Measurements from ENCODE around the gene DDX18.
A peak's percentile ranks its signal among the peaks of the same experiment; 100 is the strongest.

DDX18 gene

GRCh38 chr2:117835990-117836760 lies 21.7 kb downstream of the DDX18 start:
- peak; percentile 71 to 78 for DNase-seq

DNA sequence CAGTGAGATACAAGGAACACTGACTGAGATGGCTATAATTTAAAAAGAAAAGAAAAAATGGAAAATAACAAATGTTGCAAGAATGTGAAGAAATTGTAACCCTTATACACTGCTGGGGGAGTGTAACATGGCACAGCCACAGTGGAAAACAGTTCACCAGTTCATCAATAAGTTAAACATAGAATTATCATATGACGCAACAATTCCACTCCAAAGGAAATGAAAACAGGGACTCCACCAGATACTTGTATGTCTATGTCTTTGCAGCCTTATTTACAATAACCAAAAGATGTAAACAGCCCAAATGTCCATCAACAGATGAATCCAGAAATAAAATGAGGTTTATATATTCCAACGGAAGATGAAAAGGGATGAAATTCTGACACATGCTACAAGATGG lies 30.8 kb downstream of the DDX18 start:
- no peak for DNase-seq

- DNase-seq = peak; percentile 31 to 52
Observed at GRCh38 chr2:117850015-117850414, 35.5 kb downstream of the DDX18 start.

- DNase-seq = peak in 1 of 2 experiments; percentile 40
Observed at GRCh38 chr2:117850461-117850860, 36.0 kb downstream of the DDX18 start.

DNA sequence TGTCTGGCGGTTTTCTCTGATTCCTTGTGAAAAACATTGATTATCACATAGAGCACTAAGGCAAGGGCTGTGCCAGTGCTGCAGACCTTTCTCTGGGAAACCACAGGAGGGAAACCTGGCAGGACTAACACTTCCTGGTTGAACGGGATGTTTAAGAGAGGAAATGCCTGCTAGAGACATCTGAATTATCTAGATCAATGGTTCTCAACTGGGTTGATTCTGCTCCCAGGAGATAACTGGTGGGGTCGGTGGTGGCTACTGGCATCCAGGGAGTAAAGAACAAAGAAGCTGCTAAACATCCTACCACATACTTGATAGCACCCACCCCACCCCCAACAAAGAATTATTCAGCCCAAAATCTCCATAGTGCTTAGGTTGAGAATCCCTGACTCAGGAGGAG lies 37.5 kb downstream of the DDX18 start:
- no peak for DNase-seq

GRCh38 chr2:117853316-117853715 lies 38.8 kb downstream of the DDX18 start:
- no peak for DNase-seq

DNA sequence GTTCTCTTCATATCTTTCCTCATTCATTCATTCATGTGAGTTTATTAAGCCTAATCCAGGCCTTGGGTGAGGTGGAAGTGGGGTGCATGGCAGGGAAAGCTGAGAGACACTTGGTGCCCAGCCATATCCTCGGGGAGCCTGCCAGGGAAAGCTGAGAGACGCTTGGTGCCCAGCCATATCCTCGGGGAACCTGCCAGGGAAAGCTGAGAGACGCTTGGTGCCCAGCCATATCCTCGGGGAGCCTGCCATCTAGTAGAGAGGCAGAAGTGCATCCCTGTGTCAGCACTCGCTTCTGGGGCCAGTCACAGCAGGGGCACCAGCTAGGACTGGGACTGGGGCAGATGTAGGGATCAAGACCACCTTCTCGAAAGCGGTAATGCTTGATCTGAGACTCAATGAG lies 39.4 kb downstream of the DDX18 start:
- no peak for DNase-seq

DNA sequence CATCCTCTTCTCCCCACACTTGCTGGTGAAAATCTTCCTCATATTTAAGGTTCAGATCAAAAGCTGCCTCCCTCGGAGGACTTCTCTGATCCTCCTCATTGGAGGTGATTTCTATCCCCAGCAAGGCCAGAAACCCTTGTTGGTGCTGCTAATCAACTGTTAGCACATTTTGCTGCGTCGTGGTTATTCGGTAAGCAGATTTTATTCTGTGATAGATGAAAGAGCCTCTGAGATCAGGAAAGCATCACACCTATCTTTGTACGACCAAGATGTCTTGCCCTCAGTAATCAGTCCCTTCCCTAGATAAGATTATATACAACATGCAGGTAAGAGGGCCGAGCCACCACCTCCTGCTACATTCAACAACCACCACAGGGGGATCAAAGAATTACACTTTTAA lies 40.1 kb downstream of the DDX18 start:
- no peak for DNase-seq

DNA sequence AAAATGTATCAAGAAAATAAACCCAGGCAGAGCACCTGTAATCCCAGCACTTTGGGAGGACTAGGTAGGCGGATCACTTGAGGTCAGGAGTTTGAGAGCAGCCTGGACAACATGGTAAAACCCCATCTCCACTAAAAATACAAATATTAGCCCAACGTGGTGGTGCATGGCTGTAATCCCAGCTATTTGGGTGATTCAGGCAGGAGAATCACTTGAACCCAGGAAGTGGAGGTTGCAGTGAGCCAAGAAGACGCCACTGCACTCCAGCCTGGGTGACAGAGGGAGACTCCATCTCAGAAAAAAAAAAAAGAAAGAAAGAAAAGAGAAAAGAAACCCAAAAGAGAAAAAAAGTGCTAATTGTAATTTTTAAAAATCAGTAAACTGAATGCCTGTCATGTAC lies 41.4 kb downstream of the DDX18 start:
- no peak for DNase-seq

DNA sequence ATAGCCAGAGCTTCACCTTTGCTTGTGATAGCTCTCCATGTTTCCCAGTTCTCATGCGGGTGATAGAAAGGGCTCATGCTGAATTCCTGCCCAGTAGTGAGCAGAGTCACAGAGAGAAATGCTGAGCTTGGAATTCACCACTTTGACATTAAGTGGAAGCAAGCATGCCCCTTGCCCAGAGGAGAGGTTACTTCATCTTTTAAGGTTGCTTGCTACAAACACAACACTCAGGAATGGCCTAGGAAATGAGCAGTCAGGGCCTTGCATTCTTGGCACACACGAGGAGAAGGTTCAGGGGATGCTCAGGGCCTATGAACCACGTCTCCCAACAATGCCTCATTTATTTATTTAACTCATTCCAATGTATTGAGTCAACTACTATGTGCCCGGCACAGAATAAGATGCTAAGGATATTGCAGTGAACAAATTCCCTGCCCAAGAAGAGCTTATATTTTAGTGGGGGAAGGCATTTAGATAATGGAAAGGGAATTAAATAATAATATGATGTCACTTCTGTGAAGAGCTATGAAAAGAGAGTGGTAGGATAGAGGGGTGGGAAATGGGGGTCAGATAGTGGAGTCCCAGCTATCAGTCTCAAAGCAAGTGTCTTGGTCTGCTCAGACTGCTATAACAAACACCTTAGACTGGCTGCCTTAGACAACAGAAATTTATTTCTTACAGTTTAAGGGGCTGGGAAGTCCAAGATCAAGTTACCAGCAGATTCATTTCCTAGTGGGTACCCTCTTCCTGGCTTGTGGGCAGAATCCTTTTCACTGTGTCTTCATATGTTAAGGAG lies 42.1 kb downstream of the DDX18 start:
- DNase-seq = no peak

- DNase-seq = no peak
Observed at GRCh38 chr2:117858336-117858735, 43.8 kb downstream of the DDX18 start.

GRCh38 chr2:117858892-117859531 lies 44.5 kb downstream of the DDX18 start:
- DNase-seq = no peak

DNA sequence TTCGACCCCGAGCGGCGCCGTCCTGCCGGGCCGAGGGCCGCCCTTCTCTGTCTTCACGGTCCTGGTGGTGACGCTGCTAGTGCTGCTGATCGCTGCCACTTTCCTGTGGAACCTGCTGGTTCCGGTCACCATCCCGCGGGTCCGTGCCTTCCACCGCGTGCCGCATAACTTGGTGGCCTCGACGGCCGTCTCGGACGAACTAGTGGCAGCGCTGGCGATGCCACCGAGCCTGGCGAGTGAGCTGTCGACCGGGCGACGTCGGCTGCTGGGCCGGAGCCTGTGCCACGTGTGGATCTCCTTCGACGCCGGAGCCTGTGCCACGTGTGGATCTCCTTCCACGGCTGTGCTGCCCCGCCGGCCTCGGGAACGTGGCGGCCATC lies 45.0 kb downstream of the DDX18 start:
- no peak for DNase-seq

- no peak for DNase-seq
Observed at GRCh38 chr2:117859924-117860647, 45.6 kb downstream of the DDX18 start.

- no peak for DNase-seq
Observed at GRCh38 chr2:117862459-117862858, 48.0 kb downstream of the DDX18 start.

DNA sequence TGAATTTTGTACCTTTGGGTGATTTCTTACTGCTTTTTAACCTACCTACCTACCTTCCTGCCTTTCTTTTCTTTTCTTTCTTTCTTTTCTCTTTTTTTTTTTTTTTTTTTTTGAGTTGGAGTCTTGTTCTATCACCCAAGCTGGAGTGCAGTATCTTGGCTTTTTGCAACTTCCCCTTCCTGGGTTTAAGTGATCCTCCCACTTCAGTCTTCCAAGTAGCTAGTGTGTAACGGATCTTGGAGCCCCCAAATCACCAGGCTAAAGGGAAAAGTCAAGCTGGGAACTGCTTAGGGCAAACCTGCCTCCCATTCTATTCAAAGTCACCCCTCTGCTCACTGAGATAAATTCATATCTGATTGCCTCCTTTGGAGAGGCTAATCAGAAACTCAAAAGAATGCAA lies 61.3 kb downstream of the DDX18 start:
- no peak for DNase-seq

DNA sequence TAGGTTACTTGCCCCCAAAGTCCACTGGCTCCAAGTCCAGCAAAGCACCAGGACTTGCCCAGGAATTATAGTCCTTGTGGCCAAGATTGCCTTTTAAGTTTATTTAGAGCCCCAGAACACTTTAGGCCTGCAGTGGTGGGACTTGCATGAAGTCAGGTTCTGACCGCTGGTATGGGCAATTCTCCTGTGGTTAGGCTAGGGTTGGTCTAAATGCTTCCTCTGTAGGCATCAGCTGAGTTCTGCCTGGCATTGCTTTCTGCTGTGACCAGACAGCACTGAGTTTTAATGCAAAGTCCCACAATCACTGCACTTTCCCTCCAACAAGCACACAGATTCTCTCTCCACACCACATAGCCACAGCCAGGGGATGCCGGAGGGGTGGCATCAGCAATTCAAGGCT lies 64.5 kb downstream of the DDX18 start:
- no peak for DNase-seq
